Endothelial cell of umbilical vein (primary cell): ENCODE measurements around the gene UGT2B7. TPM values are rescaled to one million over a fixed set of nuclear protein-coding genes. Genes with fewer than 3 reads are reported as not detected.

ENCODE experiments used
- BruUV-seq: library from RNA; stranded (reverse); fragments of 400-500 nt; replicated peaks from 2 replicates; lab custom pipeline; 2021; lab: Mats Ljungman, UMichigan
- CTCF ChIA-PET: fragments of 300-600, 350-600 bp; sonication (Branson Sonifier 250); formaldehyde crosslinking; loops from one replicate; lab custom pipeline; 2021; ENCODE audit warnings: antibody characterized with exemption, inconsistent platforms; lab: Charles Lee
- POLR2A ChIA-PET: fragments of 300-600, 350-600 bp; sonication (Branson Sonifier 250); formaldehyde crosslinking; loops from one replicate; lab custom pipeline; 2021; ENCODE audit warnings: antibody characterized with exemption, inconsistent platforms; lab: Charles Lee
- DNase-seq: peaks from one replicate; pipeline ENCODE4 v3.0.0-alpha.2; 2011; ENCODE audit warnings: low read depth, low spot score
- FAIRE-seq: peaks from 2 replicates; lab custom pipeline; 2011; peaks lifted over from hg19 to GRCh38; lab: Jason Lieb, UNC
- H2AFZ ChIP-seq: 2 replicates; pipeline ENCODE4 v1.6.0; 2012; ENCODE audit warnings: low read depth, low read length, control low read depth, inconsistent platforms
- H3K27ac ChIP-seq: 2 replicates; pipeline ENCODE4 v1.5.1; 2011; ENCODE audit warnings: low read depth, mild to moderate bottlenecking, control low read depth, low read length, moderate library complexity; ENCODE audit not compliant: insufficient read depth
- H3K27me3 ChIP-seq, 2 experiments: 2 replicates each; pipeline versions ENCODE4 v1.6.0 to v1.6.1; 2011; ENCODE audit warnings: low read length in 2 of 2, mixed read lengths in 1 of 2; ENCODE audit not compliant: control insufficient read depth in 2 of 2, insufficient read depth in 2 of 2
- H3K36me3 ChIP-seq, 2 experiments: 2 replicates in 1 of 2; 3 replicates in 1 of 2; pipeline ENCODE4 v1.5.1; 2011; ENCODE audit warnings: low read length in 2 of 2, mild to moderate bottlenecking in 1 of 2, moderate library complexity in 1 of 2; ENCODE audit not compliant: control insufficient read depth in 2 of 2, insufficient read depth in 2 of 2; ENCODE audit errors: extremely low read depth in 1 of 2
- H3K4me1 ChIP-seq: 3 replicates; pipeline ENCODE4 v1.5.1; 2011; ENCODE audit warnings: mild to moderate bottlenecking, low read length; ENCODE audit not compliant: control insufficient read depth, insufficient read depth; ENCODE audit errors: extremely low read depth
- H3K4me2 ChIP-seq: 2 replicates; pipeline ENCODE4 v1.6.1; 2011; ENCODE audit warnings: low read length, control low read depth, mixed read lengths; ENCODE audit not compliant: insufficient read depth
- H3K4me3 ChIP-seq, 3 experiments: fragments of 200-600 bp in 1 of 3; sonication (generic), shearing (Covaris generic) in 1 of 3; replicated peaks in 1 of 3; 2 replicates each; pipeline ENCODE4 v1.5.1; 2011 to 2016; ENCODE audit warnings: control low read depth in 3 of 3, low read length in 3 of 3, mild to moderate bottlenecking in 2 of 3, inconsistent platforms in 1 of 3, low read depth in 1 of 3, moderate library complexity in 1 of 3; ENCODE audit not compliant: insufficient read depth in 1 of 3
- H3K79me2 ChIP-seq: 2 replicates; pipeline ENCODE4 v1.6.0; 2012; ENCODE audit warnings: low read length, inconsistent platforms; ENCODE audit not compliant: control insufficient read depth, insufficient read depth
- H3K9ac ChIP-seq: replicated peaks from 2 replicates; pipeline ENCODE3; 2011; ENCODE audit warnings: low read length, control low read depth; ENCODE audit not compliant: insufficient read depth; ENCODE audit errors: extremely low read depth
- H3K9me1 ChIP-seq: replicated peaks from 3 replicates; pipeline ENCODE4 v1.6.0; 2011; ENCODE audit warnings: mild to moderate bottlenecking, low read length; ENCODE audit not compliant: control insufficient read depth, insufficient read depth; ENCODE audit errors: extremely low read depth
- H3K9me3 ChIP-seq: replicated peaks from 2 replicates; pipeline ENCODE4 v1.5.1; 2012; ENCODE audit warnings: low read length, inconsistent platforms; ENCODE audit not compliant: control insufficient read depth, insufficient read depth
- H4K20me1 ChIP-seq: replicated peaks from 2 replicates; pipeline ENCODE3; 2011; ENCODE audit warnings: mild to moderate bottlenecking, low read length; ENCODE audit not compliant: control insufficient read depth, insufficient read depth; ENCODE audit errors: extremely low read depth
- CTCF ChIP-seq, 2 donors: IDR thresholded peaks; 1 replicate in 1 of 2; 2 replicates in 1 of 2; pipeline ENCODE4 v1.5.1; 2011; ENCODE audit warnings: low read length in 2 of 2, mild to moderate bottlenecking in 2 of 2, moderate library complexity in 2 of 2, control low read depth in 1 of 2, inconsistent platforms in 1 of 2, low read depth in 1 of 2; ENCODE audit not compliant: insufficient read depth in 1 of 2; ENCODE audit errors: extremely low read depth in 1 of 2
- EZH2 ChIP-seq: IDR thresholded peaks from 2 replicates; pipeline ENCODE4 v1.6.1; 2012; ENCODE audit warnings: borderline replicate concordance, low read depth, mild to moderate bottlenecking, moderate library complexity, low read length, inconsistent platforms; ENCODE audit not compliant: severe bottlenecking
- FOS ChIP-seq: IDR thresholded peaks from 2 replicates; pipeline ENCODE4 v1.6.1; 2011; ENCODE audit warnings: mild to moderate bottlenecking, low read length, moderate library complexity, borderline replicate concordance; ENCODE audit not compliant: insufficient read depth
- JUN ChIP-seq: IDR thresholded peaks from 2 replicates; pipeline ENCODE4 v1.6.1; 2011; ENCODE audit warnings: borderline replicate concordance, low read depth; ENCODE audit not compliant: insufficient read length, insufficient read depth
- MYC ChIP-seq: IDR thresholded peaks from one replicate; pipeline ENCODE4 v1.6.1; 2011; ENCODE audit warnings: mild to moderate bottlenecking, low read depth, low read length
- POLR2A ChIP-seq: IDR thresholded peaks from 2 replicates; pipeline ENCODE4 v1.6.1; 2012; ENCODE audit warnings: low read depth, mild to moderate bottlenecking, control low read depth, low read length
- POLR2AphosphoS5 ChIP-seq: IDR thresholded peaks from 2 replicates; pipeline ENCODE4 v1.6.1; 2012; ENCODE audit warnings: low read depth, mild to moderate bottlenecking, control low read depth, low read length, moderate library complexity; ENCODE audit not compliant: insufficient read depth
- dilution Hi-C: fragments of 300-500 bp; cut with MboI; formaldehyde crosslinking; loops from one replicate; pipeline ENCODE4 v1.15.0; 2019; ENCODE audit warnings: low sequenced_read_pairs; ENCODE audit not compliant: extremely low pct_ligation_motif_present
- intact Hi-C: fragments of 100-400 bp; cut with micrococcal nuclease; formaldehyde crosslinking; loops from one replicate; pipeline ENCODE4 v1.10.0; 2022
- polyA plus RNA-seq, 4 experiments: library from polyadenylated mRNA; depleted of rRNA in 3 of 4; stranded (reverse) in 3 of 4; unstranded in 1 of 4; fragments of >200 nt; gene quantifications; 2 replicates each; pipeline versions ENCODE4 v1.2.1 to v1.2.3, GENCODE V29; 2011 to 2012; ENCODE audit warnings: missing spikeins in 1 of 4
- total RNA-seq: library from RNA; stranded (reverse); gene quantifications from 2 replicates; pipeline ENCODE4 v1.2.3, GENCODE V29; 2021
- TF ChIP-seq, protein P1 (sequence below): IDR thresholded peaks from 2 replicates; pipeline ENCODE4 v1.6.1; 2011; ENCODE audit not compliant: insufficient read depth, insufficient read length

UGT2B7 gene
- total and polyA plus RNA-seq, 2 donors (not counting 3 experiments of a cell fraction or from before 2014, with no cell fraction given), result not detected

GRCh38 chr4:69093681-69094080 is 2.6 kb upstream of the UGT2B7 start:
- Histone ChIP-seq H3K4me1 (peaks cover 13% of the 10 kb centered on the region), H3K9ac (no peak overlapping the region), H3K9me1 (no peaks in the 10 kb centered on the region), H4K20me1 (no peaks in the 10 kb centered on the region), H3K36me3 (no peaks in the 10 kb centered on the region), H3K27ac (no peak overlapping the region), H2AFZ (no peak overlapping the region), H3K4me3 (no peak overlapping the region), H3K4me2 (no peak overlapping the region), H3K79me2 (no peaks in the 10 kb centered on the region), H3K9me3 (no peaks in the 10 kb centered on the region), H3K27me3 (no peaks in the 10 kb centered on the region)
- TF ChIP-seq JUN (no peak), POLR2A (no peak), EZH2 (no peak), CTCF (IDR thresholded peaks at IDR 0.05; ENCODE audit: extremely low read depth in 1 of 2, insufficient read depth in 1 of 2, low read depth in 1 of 2, low read length in 2 of 2) (no peak), POLR2AphosphoS5 (no peak), FOS (no peak), MYC (no peak)
- TF ChIP-seq, protein P1, sequence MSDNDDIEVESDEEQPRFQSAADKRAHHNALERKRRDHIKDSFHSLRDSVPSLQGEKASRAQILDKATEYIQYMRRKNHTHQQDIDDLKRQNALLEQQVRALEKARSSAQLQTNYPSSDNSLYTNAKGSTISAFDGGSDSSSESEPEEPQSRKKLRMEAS, result no peak
- no TSS peak for BruUV-seq
- ChIA-PET POLR2A (no interaction called here), CTCF (no interaction called here)
- DNase-seq (no peak), FAIRE-seq (no peak)
- intact Hi-C loops (no loop called here), dilution Hi-C loops (no loop called here)
